Endothelial cell of hepatic sinusoid (primary cell): ENCODE measurements around the gene BRD2.

ENCODE experiments used
- in situ Hi-C: cut with HindIII; loops from 2 replicates; pipeline ENCODE4 v1.10.0; 2017; ENCODE audit warnings: low sequenced_read_pairs

BRD2 gene

GRCh38 chr6:32970413-32971241, 2.2 kb downstream of the BRD2 start:
- in situ Hi-C loops = loop anchor here (10.0 kb wide), 1 partner anchor 66 kb away; no protein-coding TSS in a partner anchor

- in situ Hi-C loops = loop anchor here (10.0 kb wide), 1 partner anchor 66 kb away; no protein-coding TSS in a partner anchor
Measured at GRCh38 chr6:32971242-32971580, 2.8 kb downstream of the BRD2 start.

GRCh38 chr6:32971581-32972352, 3.4 kb downstream of the BRD2 start:
- in situ Hi-C loops = loop anchor here (10.0 kb wide), 1 partner anchor 67 kb away; no protein-coding TSS in a partner anchor

- in situ Hi-C loops = loop anchor here (10.0 kb wide), 1 partner anchor 68 kb away; no protein-coding TSS in a partner anchor
Measured at GRCh38 chr6:32972353-32973143, 4.2 kb downstream of the BRD2 start.

- in situ Hi-C loops = loop anchor here (10.0 kb wide), 1 partner anchor 69 kb away; no protein-coding TSS in a partner anchor
Measured at GRCh38 chr6:32973144-32974015, 5.0 kb downstream of the BRD2 start.

GRCh38 chr6:32974016-32974333, 5.6 kb downstream of the BRD2 start:
- in situ Hi-C loops = loop anchor here (10.0 kb wide), 1 partner anchor 69 kb away; no protein-coding TSS in a partner anchor

GRCh38 chr6:32974541-32975308, 6.3 kb downstream of the BRD2 start:
- in situ Hi-C loops = loop anchor here (10.0 kb wide), 1 partner anchor 70 kb away; no protein-coding TSS in a partner anchor

- in situ Hi-C loops = loop anchor here (10.0 kb wide), 1 partner anchor 71 kb away; no protein-coding TSS in a partner anchor
Measured at GRCh38 chr6:32975886-32976285, 7.5 kb downstream of the BRD2 start.

- in situ Hi-C loops = loop anchor here (10.0 kb wide), 1 partner anchor 72 kb away; no protein-coding TSS in a partner anchor
Measured at GRCh38 chr6:32976334-32977069, 8.1 kb downstream of the BRD2 start.

GRCh38 chr6:32977272-32977952, 9.0 kb downstream of the BRD2 start:
- in situ Hi-C loops = loop anchor here (10.0 kb wide), 1 partner anchor 73 kb away; no protein-coding TSS in a partner anchor

- in situ Hi-C loops = loop anchor here (10.0 kb wide), 1 partner anchor 73 kb away; no protein-coding TSS in a partner anchor
Measured at GRCh38 chr6:32977953-32978324, 9.5 kb downstream of the BRD2 start.

- in situ Hi-C loops = loop anchor here (10.0 kb wide), 1 partner anchor 75 kb away; no protein-coding TSS in a partner anchor
Measured at GRCh38 chr6:32979720-32980487, 11.5 kb downstream of the BRD2 start.

GRCh38 chr6:32980488-32981038, 12.2 kb downstream of the BRD2 start:
- in situ Hi-C loops = no loop called here

GRCh38 chr6:32982084-32982701, 13.8 kb downstream of the BRD2 start:
- in situ Hi-C loops = no loop called here

GRCh38 chr6:32982702-32983492, 14.5 kb downstream of the BRD2 start:
- in situ Hi-C loops = no loop called here

GRCh38 chr6:32983493-32983848, 15.1 kb downstream of the BRD2 start:
- in situ Hi-C loops = no loop called here
